Endothelial cell of umbilical vein (primary cell): ENCODE data around the gene ASB6.

ENCODE experiments used
- EZH2 ChIP-seq: IDR thresholded peaks from 2 replicates; pipeline ENCODE4 v1.6.1; 2012; ENCODE audit warnings: borderline replicate concordance, low read depth, mild to moderate bottlenecking, moderate library complexity, low read length, inconsistent platforms; ENCODE audit not compliant: severe bottlenecking
- POLR2AphosphoS5 ChIP-seq: IDR thresholded peaks from 2 replicates; pipeline ENCODE4 v1.6.1; 2012; ENCODE audit warnings: low read depth, mild to moderate bottlenecking, control low read depth, low read length, moderate library complexity; ENCODE audit not compliant: insufficient read depth
- TF ChIP-seq, protein P1 (sequence below), 2 donors: IDR thresholded peaks; 1 replicate in 1 of 2; 2 replicates in 1 of 2; pipeline ENCODE4 v1.5.1; 2011; ENCODE audit warnings: low read length in 2 of 2, mild to moderate bottlenecking in 2 of 2, moderate library complexity in 2 of 2, control low read depth in 1 of 2, inconsistent platforms in 1 of 2, low read depth in 1 of 2; ENCODE audit not compliant: insufficient read depth in 1 of 2; ENCODE audit errors: extremely low read depth in 1 of 2

DNA sequence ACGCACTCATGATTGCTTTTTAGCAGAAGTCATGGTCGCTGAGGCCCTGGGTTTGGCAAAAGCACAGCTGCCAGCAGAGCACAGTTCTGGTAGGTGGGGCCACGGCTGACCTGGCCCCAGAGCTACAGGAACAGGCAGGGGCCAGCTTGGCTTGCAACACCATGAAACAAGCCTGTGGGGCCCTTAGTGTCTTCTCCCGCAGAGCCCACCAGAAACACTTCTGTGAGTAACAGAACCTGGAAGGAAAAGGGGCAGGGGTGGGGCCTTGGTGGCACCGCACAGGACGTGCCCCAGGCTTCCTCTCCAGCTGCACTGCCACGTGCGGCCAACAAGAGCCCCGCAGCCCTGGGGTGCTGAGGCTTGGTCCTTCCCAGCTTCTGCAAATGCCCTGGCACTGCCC is 4.8 kb downstream of the ASB6 start:
- TF ChIP-seq, protein P1, sequence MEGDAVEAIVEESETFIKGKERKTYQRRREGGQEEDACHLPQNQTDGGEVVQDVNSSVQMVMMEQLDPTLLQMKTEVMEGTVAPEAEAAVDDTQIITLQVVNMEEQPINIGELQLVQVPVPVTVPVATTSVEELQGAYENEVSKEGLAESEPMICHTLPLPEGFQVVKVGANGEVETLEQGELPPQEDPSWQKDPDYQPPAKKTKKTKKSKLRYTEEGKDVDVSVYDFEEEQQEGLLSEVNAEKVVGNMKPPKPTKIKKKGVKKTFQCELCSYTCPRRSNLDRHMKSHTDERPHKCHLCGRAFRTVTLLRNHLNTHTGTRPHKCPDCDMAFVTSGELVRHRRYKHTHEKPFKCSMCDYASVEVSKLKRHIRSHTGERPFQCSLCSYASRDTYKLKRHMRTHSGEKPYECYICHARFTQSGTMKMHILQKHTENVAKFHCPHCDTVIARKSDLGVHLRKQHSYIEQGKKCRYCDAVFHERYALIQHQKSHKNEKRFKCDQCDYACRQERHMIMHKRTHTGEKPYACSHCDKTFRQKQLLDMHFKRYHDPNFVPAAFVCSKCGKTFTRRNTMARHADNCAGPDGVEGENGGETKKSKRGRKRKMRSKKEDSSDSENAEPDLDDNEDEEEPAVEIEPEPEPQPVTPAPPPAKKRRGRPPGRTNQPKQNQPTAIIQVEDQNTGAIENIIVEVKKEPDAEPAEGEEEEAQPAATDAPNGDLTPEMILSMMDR (IDR thresholded peaks at IDR 0.05; ENCODE audit: extremely low read depth in 1 of 2, insufficient read depth in 1 of 2, low read depth in 1 of 2, low read length in 2 of 2) = no peak
- TF ChIP-seq EZH2 (no peak), POLR2AphosphoS5 (no peak)
